COLO668 (cell line): ENCODE data around the gene NCOA5.
"Not testable (repeated sequence)": the region's sequence is repeated elsewhere in the genome, so short reads cannot be mapped to it uniquely, and the experiment has no call there.

Experiments used
- DNase-seq: peaks from one replicate; lab custom pipeline; 2025; ENCODE audit not compliant: unreplicated experiment; lab: John Stamatoyannopoulos, UW

NCOA5 gene

GRCh38 chr20:46093531-46093930, 3.8 kb upstream of the NCOA5 start:
- no peak for DNase-seq

GRCh38 chr20:46091622-46092535, 2.1 kb upstream of the NCOA5 start:
- DNase-seq = not testable (repeated sequence)

- DNase-seq = peak; percentile 73
Measured at GRCh38 chr20:46089167-46089416, 670 bp downstream of the NCOA5 start.

GRCh38 chr20:46088409-46089166, 1.2 kb downstream of the NCOA5 start:
- DNase-seq = no peak

GRCh38 chr20:46087161-46087560, 2.6 kb downstream of the NCOA5 start:
- no peak for DNase-seq

GRCh38 chr20:46085179-46085851, 4.4 kb downstream of the NCOA5 start:
- peak; percentile 66 for DNase-seq

- DNase-seq = no peak
Measured at GRCh38 chr20:46084805-46085178, 5.0 kb downstream of the NCOA5 start.

- no peak for DNase-seq
Measured at GRCh38 chr20:46083531-46084061, 6.2 kb downstream of the NCOA5 start.

GRCh38 chr20:46083101-46083500, 6.7 kb downstream of the NCOA5 start:
- no peak for DNase-seq

GRCh38 chr20:46081074-46081473, 8.7 kb downstream of the NCOA5 start:
- no peak for DNase-seq

- DNase-seq = no peak
Measured at GRCh38 chr20:46078954-46079353, 10.8 kb downstream of the NCOA5 start.

GRCh38 chr20:46077642-46078305, 12.0 kb downstream of the NCOA5 start:
- no peak for DNase-seq

- DNase-seq = no peak
Measured at GRCh38 chr20:46076806-46077205, 13.0 kb downstream of the NCOA5 start.

GRCh38 chr20:46074006-46074405, 15.8 kb downstream of the NCOA5 start:
- DNase-seq = no peak

- no peak for DNase-seq
Measured at GRCh38 chr20:46073443-46073842, 16.3 kb downstream of the NCOA5 start.

GRCh38 chr20:46073024-46073423, 16.7 kb downstream of the NCOA5 start:
- DNase-seq = no peak

- no peak for DNase-seq
Measured at GRCh38 chr20:46071573-46071972, 18.2 kb downstream of the NCOA5 start.

GRCh38 chr20:46070215-46070900, 19.4 kb downstream of the NCOA5 start:
- no peak for DNase-seq

- no peak for DNase-seq
Measured at GRCh38 chr20:46065691-46066090, 24.1 kb downstream of the NCOA5 start.

GRCh38 chr20:46065006-46065405, 24.8 kb downstream of the NCOA5 start:
- DNase-seq = no peak

- DNase-seq = no peak
Measured at GRCh38 chr20:46063652-46064054, 26.1 kb downstream of the NCOA5 start.
